H1 (cell line): Measurements from ENCODE around the gene CCDC77. TPM values are rescaled to one million over a fixed set of nuclear protein-coding genes. Genes with fewer than 3 reads are reported as not detected.

Source experiments
- USF2 ChIP-seq: IDR thresholded peaks from 2 replicates; pipeline ENCODE4 v1.6.1; 2011; ENCODE audit warnings: low read length, improper control_type of control experiment
- polyA plus RNA-seq, 7 experiments: library from polyadenylated mRNA; depleted of rRNA in 3 of 7; stranded (reverse) in 5 of 7; unstranded in 2 of 7; fragments of >200 nt in 5 of 7; fragments of 200-250 nt in 2 of 7; gene quantifications; 1 replicate in 5 of 7; 2 replicates in 1 of 7; 4 replicates in 1 of 7; pipeline versions ENCODE4 v1.2.1 to v1.2.3, GENCODE V29; 2011 to 2013; ENCODE audit warnings: missing spikeins in 2 of 7, mixed read lengths in 2 of 7
- total RNA-seq: library from RNA; stranded (reverse); fragmentation: NEBNext Ultra II Directional; extraction: Animal tissue kit (Norgen Biotek cat#: 25700); gene quantifications from 2 replicates; pipeline ENCODE4 v1.2.1, GENCODE V29; 2021

The CCDC77 gene
- total and polyA plus RNA-seq, 2 of the 8 experiments (the other 6 are each of a cell fraction or from before 2014, with no cell fraction given), result 10.3 to 30.4 TPM

GRCh38 chr12:457676-458075 is 56.2 kb downstream of the CCDC77 start (continued):
- no peak for TF ChIP-seq USF2
